Kidney glomerular epithelial cell (primary cell): Measurements from ENCODE around the gene MIGA1.

ENCODE experiments used
- DNase-seq: peaks from one replicate; lab custom pipeline; 2025; lab: John Stamatoyannopoulos, UW

MIGA1 gene

DNA sequence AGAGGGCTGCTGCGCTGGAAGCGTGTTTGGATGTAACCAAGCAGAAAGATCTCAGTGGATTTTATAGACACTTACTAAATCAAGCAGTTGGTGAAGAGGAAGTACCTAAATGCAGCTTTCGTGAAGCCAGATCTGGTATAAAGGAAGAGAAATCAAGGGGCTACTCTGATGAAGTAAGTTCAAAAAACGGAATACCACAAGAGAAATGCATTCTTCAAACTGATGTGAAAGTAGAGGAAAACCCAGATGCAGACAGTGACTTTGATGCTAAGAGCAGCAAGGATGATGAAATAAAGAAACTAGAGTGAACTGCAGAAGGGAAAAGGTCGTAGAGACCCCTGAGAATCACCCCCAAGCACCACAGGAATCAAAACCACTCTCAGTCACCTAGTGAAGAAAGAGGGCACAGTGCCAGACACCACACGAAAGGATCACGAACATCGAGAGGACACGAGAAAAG is 68.2 kb downstream of the MIGA1 start:
- no peak for DNase-seq

DNA sequence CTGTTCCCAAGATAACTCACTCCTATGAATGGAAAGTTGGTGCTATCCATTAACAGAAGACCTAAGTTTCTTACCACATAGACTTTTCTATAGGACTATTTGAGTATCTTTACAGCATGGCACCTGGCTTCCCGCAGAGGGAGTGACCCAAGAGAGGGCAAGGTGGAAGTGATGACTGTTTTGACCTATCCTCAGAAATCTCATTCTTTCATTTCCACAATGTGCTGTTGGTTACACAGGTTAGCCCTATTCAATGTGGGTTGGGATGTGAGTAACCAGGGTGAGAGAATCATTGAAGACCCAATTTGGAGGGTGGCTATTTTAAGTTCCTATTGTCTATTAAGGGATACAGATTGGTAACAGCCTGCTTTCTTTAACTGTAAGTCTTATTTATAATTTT is 70.6 kb downstream of the MIGA1 start:
- DNase-seq = no peak

DNA sequence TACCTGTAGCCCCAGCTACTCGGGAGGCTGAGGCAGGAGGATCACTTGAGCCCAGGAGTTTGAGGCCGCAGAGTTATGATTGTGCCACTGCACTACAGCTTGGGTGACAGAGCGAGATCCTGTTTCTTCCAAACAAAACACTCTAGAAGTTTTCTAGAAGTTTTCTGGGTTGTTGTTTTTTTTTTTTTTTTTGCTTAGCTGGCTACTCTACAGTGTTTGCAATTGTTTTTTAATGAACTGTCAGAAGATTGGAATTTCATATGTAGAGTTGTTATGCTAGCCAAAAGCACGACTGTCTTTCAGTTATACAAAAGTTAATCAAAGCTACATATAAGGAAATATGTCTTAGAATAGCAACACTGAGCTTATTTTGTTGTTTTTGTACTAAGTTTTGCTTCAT is 78.1 kb downstream of the MIGA1 start:
- peak; percentile 3 for DNase-seq

DNA sequence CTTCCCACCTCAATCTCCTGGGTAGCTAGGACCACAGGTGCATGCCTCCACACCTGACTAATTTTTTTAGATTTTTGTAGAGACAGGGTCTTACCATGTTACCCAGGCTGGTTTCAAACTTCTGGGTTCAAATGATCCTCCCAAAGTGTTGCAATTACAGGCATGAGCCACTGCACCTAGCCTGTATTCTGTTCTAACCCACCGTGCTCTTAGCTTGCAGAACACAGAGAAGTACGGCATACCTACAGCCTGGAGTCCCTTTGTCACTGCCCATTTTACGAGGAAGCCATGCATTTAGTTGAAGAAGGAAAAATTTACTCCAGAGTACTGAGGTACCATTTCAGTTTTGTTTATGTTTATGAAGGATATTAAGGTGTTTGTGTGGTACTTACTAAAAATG is 79.3 kb downstream of the MIGA1 start:
- DNase-seq = no peak

DNA sequence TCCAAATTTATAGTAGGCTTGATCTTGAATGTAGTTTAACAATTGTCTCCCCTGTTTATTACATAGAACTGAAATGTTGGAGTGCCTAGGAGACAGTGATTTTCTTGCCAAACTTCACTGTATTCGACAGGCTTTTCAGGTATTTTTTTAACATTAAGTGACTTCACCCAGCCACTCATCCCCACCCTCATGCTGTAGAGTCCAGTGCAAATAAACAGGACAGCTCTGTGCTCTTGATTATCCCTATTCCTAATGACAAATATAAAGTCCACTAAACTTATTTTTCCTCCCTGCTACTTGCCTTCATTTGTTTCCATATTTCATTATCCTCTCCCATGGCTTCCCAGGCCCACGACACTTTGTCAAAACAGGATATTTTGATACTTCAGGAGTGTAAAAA is 79.8 kb downstream of the MIGA1 start:
- no peak for DNase-seq

DNA sequence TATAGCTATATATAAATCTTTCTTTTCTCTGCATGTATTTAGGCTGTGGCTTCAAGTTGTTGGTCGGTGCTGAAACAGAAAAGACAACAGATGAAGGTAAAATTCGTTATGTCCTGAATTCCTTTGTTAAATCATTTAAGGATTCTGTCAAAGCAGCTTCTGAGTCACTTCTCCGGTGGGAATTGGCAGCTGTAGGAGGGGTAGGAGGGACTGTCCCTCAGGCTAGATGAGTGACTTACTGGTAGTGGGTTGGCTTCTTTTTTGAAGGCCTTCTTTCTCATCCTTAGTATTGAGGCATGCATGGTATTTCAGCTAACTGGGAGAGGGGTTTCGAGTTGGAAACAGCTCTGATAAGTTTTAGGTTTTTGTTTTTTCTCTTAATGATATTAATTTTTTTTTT is 86.8 kb downstream of the MIGA1 start:
- DNase-seq = no peak

DNA sequence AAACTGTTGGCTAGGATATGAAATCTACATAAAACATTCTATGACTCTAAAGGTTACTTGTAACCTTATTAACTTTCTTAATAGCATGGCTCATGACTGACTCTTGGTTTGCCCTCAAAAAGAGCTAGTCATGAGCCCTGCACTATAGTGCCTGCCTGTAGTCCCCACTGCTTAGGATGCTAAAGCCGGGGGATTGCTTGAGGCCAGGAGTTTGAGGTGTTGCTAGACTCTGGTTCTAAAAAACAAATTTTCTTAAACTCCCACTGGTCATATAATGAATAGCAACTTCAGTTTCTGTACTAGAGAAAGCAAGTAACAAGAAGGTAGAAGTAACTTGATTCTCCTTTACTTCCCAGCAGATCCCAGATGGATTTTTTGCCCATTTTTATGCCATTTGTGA is 93.2 kb downstream of the MIGA1 start:
- DNase-seq = no peak

DNA sequence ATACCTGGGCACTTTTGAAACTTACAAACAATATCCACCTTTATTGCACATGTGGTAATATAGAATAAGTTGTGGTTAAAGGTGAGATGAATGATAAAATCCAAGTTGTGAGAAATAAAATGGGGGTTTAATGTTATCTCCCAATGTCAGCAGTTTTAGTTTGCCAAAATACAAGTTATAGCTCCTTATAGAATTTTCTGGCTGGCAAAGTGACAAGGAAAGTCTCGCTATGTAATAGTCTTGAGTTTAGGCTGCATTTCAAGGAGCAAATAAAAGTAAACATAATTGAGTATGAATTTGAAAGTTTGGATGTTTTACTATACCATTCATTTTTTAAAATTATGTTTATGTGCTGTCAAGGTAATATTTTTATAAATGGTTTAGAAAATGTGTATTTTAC is 94.0 kb downstream of the MIGA1 start:
- DNase-seq = no peak

DNA sequence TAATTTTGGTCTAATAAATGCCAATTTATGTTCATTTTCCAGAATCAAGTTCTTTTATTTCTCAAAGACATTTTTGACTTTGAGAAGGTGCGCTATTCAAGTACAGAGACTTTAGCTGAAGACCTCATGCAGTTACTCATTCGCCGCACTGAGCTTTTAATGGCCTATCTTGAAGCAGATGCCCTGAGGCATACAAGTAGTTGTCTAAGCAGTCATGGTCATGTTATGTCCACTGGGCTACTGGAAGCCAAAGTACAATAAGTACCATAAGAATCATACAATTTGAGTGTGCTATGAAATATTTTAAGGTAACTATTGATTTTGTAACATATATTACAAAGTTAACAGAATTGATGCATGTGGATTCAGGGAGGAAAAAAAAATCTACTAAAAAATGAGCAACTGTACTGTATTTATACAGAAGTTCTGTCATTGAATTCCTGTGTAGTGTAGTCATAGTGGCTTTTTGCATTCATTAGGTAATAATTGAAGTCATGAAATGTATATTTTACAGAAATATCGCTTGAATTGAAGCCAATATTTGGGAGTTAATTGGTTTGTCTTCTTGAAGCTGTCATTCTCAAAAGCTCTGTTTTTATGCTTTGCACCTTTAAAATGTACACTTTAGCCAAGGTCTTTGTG is 95.5 kb downstream of the MIGA1 start:
- no peak for DNase-seq

DNA sequence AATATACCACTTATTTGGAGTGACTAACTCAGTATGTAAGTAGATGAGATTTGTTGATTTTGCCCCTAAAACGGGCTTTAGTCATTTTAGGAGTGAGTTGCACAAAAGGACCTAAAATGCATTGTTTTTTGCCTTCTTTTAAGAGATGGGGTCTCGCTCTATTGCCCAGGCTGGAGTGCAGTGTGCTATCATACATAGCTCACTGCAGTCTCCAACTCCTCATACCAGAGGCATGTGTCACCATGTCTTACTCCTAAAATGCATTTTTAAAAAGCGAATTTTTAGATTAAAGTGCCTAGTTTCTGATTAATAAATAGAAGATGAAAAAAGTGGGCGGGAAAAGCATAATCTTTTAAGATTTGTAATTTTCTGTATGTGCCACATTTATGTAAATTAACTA is 97.4 kb downstream of the MIGA1 start:
- DNase-seq = peak; percentile 23

DNA sequence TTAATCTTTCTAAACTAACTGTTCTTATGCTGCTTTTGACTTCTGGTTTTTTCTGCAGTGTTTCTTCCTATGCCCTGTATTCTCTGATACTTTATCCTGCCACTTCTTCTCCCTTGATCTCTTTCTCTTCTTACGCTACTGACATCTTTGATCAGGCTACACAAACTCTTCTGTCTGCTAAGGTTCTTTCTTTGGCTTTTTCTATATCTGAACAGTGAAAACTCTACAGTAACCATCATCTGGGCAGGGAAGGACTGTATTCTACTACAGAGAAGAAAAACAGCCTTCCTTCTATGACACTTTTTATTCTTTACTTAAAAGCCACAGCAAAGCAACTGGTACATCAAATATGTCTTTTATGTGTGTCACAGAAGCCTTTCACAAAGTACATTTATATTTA is 101.6 kb downstream of the MIGA1 start:
- no peak for DNase-seq

DNA sequence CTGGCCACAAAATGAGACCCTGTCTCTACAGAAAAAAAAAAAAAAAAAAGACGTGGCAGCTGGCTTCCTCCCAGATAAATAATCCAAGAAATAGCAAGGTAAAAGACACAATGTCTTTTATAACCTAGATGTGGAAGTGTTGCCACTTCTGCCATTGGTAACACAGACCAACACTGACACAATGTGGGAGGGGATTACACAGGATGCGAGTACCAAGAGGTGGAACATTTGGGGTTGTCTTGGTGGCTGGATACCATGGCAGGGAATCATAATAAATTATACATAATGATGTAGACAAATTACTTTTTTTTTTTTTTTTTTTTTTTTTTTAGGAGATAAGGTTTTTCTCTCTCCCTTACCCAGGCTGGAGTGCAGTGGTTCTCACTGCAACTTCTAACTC is 103.0 kb downstream of the MIGA1 start:
- DNase-seq = no peak

DNA sequence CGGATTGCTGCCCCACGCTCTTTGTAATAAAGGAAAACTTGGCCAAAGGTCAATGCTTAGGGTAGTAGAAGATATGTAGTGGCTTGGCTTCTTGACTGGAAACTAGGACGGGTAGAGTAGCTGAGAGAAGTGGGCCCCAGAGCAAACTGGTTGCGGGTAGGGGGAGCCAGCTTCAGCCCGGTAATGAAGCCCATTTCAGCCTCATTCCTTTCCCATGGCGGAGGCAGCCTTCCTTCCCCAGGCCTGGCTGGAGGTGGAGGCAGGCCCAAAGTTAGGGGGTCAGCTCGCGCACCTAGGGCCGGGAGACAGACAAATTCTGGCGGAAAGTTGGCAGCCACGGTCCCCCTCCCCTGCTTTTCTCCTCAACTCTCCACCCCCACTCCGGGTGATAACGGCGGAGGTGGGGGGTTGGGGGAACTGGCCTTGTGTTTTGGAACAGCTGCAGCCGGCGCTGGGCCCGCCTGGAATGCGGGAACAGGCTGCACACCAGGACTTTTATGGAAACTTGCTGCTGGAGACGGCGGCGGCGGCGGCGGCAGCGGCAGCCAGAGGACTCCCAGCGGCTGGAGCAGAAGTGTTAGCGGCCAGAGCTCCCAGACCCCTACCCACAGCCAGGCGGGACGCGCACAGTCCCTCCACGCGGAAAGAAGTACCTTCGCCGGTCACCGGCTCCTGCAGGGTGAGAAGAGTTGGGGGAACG is 108.8 kb downstream of the MIGA1 start, which contains the start of gene NEXN:
NEXN (plus strand) TSS at position 544 of the 700 bp plus-strand sequence. CDS start 27,483 bp downstream, outside the sequence.
- peak; percentile 21 for DNase-seq

DNA sequence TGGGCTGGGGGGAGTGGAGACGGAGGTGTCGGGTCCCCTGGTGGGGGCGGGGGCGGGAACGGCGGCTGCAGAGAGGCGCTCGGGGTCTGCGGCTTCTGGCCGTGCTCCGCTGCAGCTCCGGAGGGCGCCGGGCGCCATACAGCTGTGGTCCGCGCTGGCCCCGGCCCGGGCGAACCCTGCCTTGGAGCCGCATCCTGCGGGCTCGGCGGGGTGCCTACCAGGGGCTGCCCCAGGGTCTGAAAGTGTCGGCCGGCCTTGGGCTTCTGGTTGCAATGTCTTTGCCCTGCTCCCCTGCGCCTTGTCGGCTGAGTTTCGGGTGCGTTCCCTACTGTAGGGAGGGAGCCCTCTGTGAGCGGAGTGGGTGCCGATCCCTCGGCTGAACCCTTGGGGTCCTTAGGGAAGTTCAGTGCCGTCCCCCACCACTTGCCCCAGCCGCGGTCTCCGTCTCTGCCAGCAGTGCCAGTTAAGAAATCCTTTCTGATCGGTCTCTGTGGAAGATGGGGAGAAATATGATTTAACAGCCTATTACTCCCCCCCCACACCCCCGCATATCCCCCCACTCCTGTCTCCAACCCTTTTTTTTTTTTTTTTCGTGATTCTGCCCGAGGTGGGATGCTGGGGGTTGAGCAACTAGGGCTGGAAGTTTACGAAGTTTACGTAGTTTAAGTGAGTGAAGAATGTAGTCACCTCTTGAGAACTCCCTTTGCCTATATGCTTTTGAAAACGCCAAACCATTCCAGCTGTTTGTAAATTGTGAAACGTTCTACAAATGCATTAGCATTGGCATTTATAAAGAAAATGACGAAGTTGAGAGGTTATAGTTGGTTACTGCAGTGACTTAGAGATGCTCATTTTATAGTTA is 109.6 kb downstream of the MIGA1 start:
- DNase-seq = peak; percentile 78

DNA sequence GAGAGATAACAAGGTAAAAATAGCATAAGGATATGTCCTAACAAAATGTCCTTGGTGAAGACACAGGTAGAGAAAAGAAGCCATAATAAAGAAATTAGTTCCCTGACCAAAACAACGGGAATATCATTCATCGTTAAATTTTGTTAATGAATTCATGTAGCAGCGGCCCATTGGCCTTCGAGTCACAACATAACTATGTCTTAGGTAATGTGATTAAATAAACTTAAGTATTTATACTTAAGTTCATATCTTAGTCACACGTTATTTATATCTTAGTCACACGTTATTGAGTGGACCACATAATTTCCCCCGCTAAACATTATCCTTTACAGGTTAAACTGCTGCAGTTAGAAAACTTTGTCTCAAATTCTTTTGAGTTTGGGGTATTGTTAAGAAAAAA is 110.2 kb downstream of the MIGA1 start:
- DNase-seq = peak; percentile 84

DNA sequence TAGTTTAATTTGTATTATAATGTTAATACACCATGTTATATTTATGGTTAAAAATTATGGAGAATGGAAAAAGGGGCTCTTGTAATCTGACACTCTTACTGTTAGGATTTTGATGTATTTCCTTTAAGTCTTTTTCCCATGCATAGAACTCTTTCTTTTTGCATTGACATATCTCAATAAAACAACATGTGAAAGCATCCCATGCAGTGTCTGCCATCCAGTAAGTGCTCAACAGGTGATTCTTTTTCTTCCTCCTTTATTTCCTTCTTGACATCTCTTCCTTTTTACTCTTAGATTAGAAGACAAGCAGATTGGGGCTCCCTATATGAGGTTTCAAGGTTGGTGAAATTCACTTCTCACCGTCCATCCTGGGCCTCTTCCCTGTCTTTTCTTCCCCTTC is 111.8 kb downstream of the MIGA1 start:
- DNase-seq = no peak

DNA sequence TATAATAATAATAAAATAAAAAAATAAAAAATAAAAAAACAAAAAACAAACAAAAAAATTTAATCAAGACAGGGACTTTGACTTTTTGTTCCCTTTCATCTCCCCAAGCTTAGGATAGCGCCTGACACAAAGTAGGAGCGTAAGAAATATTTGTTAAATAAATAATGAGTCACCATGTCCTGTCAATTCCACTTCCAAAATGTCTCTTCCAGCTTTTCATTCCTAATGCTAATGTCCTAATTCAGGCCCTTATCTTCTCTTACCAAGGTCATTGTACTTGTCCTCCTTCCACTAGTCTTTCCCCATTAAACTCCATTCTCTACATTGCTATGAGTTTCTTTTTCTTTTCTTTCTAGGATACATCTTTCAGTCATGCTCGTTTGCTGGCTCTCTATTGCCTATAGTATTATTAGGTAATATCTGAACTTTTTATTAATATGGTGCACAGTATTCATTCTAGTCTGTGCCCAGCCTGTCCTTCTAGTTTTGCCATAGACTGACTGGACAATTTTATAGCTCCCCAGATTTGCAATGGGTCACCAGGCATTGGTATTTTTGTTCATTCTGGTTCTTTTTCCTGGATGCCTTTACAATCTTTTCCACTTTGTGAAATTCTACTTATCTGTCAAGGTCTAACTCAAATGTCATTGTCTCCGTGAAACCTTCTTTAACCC is 120.3 kb downstream of the MIGA1 start:
- DNase-seq = no peak

DNA sequence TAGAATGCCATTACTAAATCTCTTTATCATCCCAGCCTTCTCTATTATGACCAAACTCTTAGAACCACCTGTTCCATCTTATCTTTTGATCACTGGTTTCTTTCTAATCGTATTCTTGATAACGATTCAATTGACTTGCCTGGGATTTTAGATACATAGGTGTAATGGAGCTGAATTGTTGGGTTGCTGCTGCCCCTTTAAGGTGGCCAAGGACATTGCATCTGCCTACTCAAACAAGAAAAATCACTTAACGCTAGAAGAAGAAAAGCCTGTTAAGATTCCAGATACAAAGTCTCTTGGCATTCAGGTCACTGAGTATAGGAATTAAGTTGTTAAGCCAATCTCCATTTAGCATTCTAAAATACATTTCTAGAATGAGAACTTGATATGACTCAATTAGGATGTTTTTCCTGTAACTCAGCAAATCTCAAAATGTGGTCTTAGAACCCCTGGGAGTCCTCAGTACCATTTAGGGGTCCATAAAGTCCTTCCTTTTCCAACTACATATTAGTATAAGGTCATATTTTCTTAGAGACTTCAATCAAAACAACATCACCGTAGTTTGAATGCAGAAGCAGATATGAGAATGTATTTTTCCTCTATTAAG is 121.3 kb downstream of the MIGA1 start:
- peak; percentile 62 for DNase-seq

DNA sequence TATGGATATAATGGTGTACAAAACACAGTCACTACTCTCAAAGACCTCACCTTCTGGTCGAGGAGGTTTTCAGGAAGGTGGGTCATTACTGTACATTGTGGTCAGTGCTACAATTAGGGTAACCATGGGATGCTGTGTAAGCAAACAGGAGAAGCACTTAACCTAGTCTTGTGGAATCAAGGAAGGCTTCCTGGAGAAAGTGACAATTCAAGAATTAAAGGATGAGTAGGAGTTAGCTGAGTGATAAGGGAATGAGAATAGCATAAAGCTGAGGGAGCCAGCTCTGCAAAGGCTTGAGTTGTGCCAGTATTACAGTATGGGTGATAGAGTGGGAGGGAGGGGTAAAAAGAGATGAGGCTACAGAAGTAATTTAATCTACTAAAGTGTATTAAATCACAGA is 126.2 kb downstream of the MIGA1 start:
- no peak for DNase-seq

DNA sequence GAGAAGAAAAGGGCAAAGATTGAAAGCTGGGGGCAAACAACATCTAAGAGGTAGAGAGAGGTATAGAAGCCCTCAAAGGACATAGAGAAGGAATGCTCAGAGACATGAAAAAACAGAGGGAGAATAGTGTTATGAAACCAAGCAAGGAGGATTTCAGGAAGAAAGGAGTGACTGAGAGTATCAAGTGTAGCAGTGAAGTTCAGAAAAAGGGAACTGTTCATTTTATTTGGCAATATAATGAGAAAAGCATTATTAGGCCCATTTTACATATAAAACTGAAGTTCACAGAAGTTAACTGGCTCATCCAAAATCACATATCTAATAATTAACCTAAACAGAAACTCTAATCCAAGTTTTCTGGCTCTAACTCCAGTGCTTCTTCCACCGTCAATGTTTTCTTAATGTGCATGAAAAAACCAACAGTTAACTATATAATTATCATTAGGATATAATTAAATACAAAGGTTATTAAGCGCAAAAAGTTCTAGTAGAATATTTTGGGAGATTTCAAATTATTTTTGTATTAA is 126.6 kb downstream of the MIGA1 start:
- DNase-seq = no peak

DNA sequence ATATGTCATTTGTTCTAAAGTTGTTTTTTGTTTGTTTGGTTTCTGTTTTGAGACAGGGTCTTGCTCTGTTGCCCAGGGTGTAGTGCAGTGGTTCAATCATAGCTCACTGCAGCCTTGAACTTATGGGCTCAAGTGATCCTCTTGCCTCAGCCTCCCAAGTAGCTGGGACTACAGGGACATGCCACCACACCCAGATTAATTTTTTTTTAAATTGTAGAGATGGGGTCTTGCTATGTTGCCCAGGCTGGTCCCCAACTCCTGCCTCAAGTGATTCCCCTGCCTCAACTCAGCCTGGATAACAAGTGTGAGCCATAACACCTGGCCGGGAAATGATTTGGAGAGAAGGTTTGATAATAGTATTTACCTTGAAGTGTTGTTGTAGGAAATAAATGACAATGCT is 127.2 kb downstream of the MIGA1 start:
- no peak for DNase-seq

DNA sequence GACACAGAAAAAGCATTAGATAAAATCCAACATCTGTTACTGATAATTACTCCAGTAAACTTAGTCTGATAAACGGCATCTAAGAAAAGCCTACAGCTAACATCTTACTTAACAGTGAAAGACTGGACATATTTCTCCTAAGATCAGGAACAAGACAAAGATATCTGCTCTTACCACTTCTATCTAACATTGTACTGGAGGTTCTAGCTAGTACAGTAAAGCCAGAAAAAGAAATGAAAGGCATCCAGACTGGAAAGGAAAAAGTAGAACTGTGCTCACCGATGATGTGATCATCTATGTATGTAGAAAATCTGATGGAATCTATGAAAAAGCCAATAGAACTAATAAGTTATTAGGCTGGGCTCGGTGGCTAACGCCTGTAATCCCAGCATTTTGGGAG is 130.7 kb downstream of the MIGA1 start:
- no peak for DNase-seq
